ENCODE data around the gene INPP5A. TPM values are rescaled to one million over a fixed set of nuclear protein-coding genes. Genes with fewer than 3 reads are reported as not detected.

Gene INPP5A
- total and polyA plus RNA-seq, 4 donors: 12.4 to 39.9 (median 28.2) TPM

DNA sequence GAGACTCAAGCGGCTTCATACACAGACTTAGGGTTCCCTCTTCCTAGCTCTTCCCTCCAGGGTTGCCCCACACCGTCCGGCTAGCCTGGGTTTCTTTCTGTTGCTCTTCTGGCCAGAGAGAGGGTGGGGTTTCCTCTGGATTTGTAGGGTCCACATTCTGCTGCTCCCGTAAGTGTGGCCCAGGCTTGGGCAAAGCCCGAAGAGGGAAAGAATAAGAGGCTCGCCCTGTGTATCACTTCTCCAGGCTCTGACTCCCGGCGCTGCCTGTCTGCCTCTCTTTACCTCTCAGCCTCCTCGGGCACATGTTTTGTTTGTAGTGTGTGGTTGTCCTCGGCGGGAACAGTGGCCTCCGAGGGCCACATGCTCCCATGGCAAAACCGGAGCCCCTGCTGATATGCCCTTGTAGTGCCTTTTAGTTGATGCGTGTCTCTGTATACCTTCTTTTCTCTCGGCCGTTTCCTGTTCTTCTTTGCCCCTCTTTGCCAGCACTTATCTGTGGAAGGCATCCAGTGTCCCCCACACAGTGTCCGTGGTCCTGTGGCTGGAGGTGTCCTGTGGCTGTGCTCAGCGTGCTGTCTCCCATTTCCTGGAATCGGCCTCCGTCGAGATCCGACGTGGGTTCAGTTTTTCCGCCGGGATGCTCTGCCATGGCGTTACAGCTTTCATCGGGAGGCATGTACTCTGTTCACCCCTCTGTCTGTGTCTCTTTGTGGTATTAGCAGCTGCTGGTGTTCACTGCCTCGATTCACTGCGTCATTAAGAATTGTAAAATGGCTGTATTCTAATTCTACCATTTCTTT, 102.9 kb downstream of the INPP5A start:
- TF ChIP-seq, protein P1, sequence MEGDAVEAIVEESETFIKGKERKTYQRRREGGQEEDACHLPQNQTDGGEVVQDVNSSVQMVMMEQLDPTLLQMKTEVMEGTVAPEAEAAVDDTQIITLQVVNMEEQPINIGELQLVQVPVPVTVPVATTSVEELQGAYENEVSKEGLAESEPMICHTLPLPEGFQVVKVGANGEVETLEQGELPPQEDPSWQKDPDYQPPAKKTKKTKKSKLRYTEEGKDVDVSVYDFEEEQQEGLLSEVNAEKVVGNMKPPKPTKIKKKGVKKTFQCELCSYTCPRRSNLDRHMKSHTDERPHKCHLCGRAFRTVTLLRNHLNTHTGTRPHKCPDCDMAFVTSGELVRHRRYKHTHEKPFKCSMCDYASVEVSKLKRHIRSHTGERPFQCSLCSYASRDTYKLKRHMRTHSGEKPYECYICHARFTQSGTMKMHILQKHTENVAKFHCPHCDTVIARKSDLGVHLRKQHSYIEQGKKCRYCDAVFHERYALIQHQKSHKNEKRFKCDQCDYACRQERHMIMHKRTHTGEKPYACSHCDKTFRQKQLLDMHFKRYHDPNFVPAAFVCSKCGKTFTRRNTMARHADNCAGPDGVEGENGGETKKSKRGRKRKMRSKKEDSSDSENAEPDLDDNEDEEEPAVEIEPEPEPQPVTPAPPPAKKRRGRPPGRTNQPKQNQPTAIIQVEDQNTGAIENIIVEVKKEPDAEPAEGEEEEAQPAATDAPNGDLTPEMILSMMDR (IDR thresholded peaks at IDR 0.05; ENCODE audit: control extremely low read depth, extremely low read depth): no peak
- H3K9me3 ChIP-seq (ENCODE audit: control insufficient read depth in 4 of 4, insufficient read depth in 3 of 4, low read length in 3 of 4): peaks cover 0 to 5% (median 0%) of the 10 kb centered on the region in 4 donors
- H3K27me3 ChIP-seq (ENCODE audit: control insufficient read depth in 3 of 3, insufficient read depth in 3 of 3, low read length in 2 of 3): no peaks in the 10 kb centered on the region
- DNase-seq (peak in 1 of 3 donors; percentile 5), ATAC-seq (ENCODE audit: insufficient read depth, low FRiP score) (no peak)
- H3K27ac ChIP-seq (ENCODE audit: low read depth in 1 of 2, low read length in 1 of 2): no peak overlapping the region
- H3K4me1 ChIP-seq (ENCODE audit: control insufficient read depth in 5 of 5, insufficient read depth in 5 of 5, low read length in 5 of 5): peaks cover 0 to 4% (median 2%) of the 10 kb centered on the region in 5 donors
- no peaks in the 10 kb centered on the region for H3K36me3 ChIP-seq (ENCODE audit: control insufficient read depth in 4 of 4, insufficient read depth in 4 of 4, low read length in 4 of 4)
- 92 to 95% methylated on average over 29 of the region's 29 CpGs for WGBS, 2 donors
- no peak overlapping the region for H3K9ac ChIP-seq (ENCODE audit: insufficient read depth in 1 of 2, low read length in 2 of 2)
- no peak overlapping the region for H3K4me3 ChIP-seq

DNA sequence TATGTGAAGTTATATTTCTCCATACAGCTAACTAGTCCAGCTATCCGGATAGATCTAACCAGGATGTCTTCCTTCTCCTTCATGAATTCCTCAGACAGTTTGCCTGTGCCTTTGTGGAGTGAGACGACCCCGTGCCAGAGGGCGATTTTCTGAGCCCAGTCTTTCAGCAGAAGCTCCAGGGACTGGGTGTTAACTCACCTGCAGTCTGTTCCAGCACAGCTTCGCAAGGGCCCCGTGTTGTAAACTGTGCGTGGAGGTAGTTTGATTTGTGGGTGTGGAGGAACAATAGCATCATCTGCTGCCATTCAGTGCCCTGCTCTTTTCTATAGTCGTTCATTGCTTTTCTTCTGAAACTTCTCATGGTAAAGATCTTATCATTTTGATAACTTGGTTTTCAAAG, 103.8 kb downstream of the INPP5A start:
- DNase-seq (peak in 1 of 3 donors; percentile 3), ATAC-seq (ENCODE audit: insufficient read depth, low FRiP score) (no peak)
- Histone ChIP-seq H3K27me3 (ENCODE audit: control insufficient read depth in 3 of 3, insufficient read depth in 3 of 3, low read length in 2 of 3) (no peaks in the 10 kb centered on the region), H3K27ac (ENCODE audit: low read depth in 1 of 2, low read length in 1 of 2) (no peak overlapping the region), H3K36me3 (ENCODE audit: control insufficient read depth in 4 of 4, insufficient read depth in 4 of 4, low read length in 4 of 4) (no peaks in the 10 kb centered on the region), H3K4me1 (ENCODE audit: control insufficient read depth in 5 of 5, insufficient read depth in 5 of 5, low read length in 5 of 5) (peaks cover 0 to 4% (median 2%) of the 10 kb centered on the region in 5 donors), H3K4me3 (no peak overlapping the region), H3K9ac (ENCODE audit: insufficient read depth in 1 of 2, low read length in 2 of 2) (no peak overlapping the region), H3K9me3 (ENCODE audit: control insufficient read depth in 4 of 4, insufficient read depth in 3 of 4, low read length in 3 of 4) (peaks cover 0 to 5% (median 0%) of the 10 kb centered on the region in 4 donors)
- TF ChIP-seq, protein P1 (IDR thresholded peaks at IDR 0.05; ENCODE audit: control extremely low read depth, extremely low read depth): no peak
- WGBS, 2 donors: 84 to 86% methylated on average over 8 of the region's 8 CpGs

DNA sequence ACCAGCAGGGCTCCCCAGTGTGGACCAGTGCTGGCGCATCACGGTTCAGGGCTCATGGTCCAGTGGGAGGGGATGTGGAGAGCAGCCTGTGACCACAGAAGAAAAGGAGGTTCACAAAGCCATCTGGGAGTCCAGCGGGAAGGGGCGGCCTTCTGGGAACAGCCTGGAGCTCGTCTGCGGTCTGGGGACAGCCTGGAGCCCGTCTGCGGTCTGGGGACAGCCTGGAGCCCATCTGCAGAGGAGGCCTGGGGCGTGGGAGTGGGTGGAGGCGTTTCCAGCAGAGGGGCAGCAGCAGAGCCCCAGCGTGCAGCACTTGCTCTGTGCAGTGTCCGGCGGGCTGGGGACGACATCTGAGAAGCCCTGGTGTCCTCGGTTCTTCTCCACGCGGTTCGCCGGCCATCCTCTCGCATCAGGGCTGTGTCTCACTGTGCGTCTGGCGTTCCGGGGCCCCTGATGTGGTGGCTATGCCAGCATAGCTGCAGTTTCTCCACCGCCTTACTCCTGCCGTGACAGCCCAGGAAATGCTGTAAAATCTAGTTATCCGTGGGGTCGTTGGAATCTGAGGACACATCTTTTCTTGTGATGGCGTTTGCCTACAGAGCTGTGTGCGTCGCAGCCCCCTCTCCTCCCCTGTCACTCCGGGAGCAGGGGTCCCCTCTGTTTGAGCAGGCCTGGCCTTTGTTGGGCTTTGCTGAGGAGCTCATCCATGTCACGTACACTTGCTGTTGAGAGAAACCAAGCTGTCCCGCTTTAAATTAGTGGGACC, 104.6 kb downstream of the INPP5A start:
- Histone ChIP-seq H3K9ac (ENCODE audit: insufficient read depth in 1 of 2, low read length in 2 of 2) (no peak overlapping the region), H3K4me3 (no peak overlapping the region), H3K27me3 (ENCODE audit: control insufficient read depth in 3 of 3, insufficient read depth in 3 of 3, low read length in 2 of 3) (no peaks in the 10 kb centered on the region), H3K36me3 (ENCODE audit: control insufficient read depth in 4 of 4, insufficient read depth in 4 of 4, low read length in 4 of 4) (peaks cover 0 to 3% (median 0%) of the 10 kb centered on the region in 4 donors), H3K4me1 (ENCODE audit: control insufficient read depth in 5 of 5, insufficient read depth in 5 of 5, low read length in 5 of 5) (peaks cover 0 to 4% (median 0%) of the 10 kb centered on the region in 5 donors), H3K9me3 (ENCODE audit: control insufficient read depth in 4 of 4, insufficient read depth in 3 of 4, low read length in 3 of 4) (peaks cover 0 to 5% (median 0%) of the 10 kb centered on the region in 4 donors), H3K27ac (ENCODE audit: low read depth in 1 of 2, low read length in 1 of 2) (no peak overlapping the region)
- WGBS, 2 donors: 93 to 94% methylated on average over 33 of the region's 33 CpGs
- peak in 1 of 3 donors; percentile 10 for DNase-seq
- TF ChIP-seq, protein P1 (IDR thresholded peaks at IDR 0.05; ENCODE audit: control extremely low read depth, extremely low read depth): no peak
- no peak for ATAC-seq (ENCODE audit: insufficient read depth, low FRiP score)
